ENCODE measurements around the gene GRK1. TPM values are rescaled to one million over a fixed set of nuclear protein-coding genes. Genes with fewer than 3 reads are reported as not detected.

The GRK1 gene
- total RNA-seq, 2 experiments from 2014 or later = not detected

- peaks cover 30% of the 10 kb centered on the region for H3K27me3 Mint-ChIP-seq
- CTCF ChIA-PET = no interaction called here
- POLR2A ChIA-PET = no interaction called here
- no peak for TF ChIP-seq CTCF (IDR thresholded peaks at IDR 0.05)
- Histone ChIP-seq H3K27ac (ENCODE audit: low read depth in 1 of 2, low read length in 2 of 2) (no peak overlapping the region), H3K9me3 (ENCODE audit: control insufficient read depth in 1 of 2, insufficient read depth in 1 of 2, low read length in 2 of 2) (no peaks in the 10 kb centered on the region), H3K27me3 (ENCODE audit: control insufficient read depth in 1 of 2, insufficient read depth in 2 of 2, low read length in 2 of 2) (peaks cover 6 to 13% of the 10 kb centered on the region in 2 experiments), H3K36me3 (ENCODE audit: insufficient read depth, low read length) (no peaks in the 10 kb centered on the region), H3K4me3 (ENCODE audit: low read length) (no peak overlapping the region), H3K4me1 (ENCODE audit: insufficient read depth, low read length) (no peaks in the 10 kb centered on the region)
- no peaks in the 10 kb centered on the region for H3K4me1 Mint-ChIP-seq (ENCODE audit: low read depth)
- intact Hi-C loops (cut with DNase I, micrococcal nuclease) = no loop called here
- H3K27ac Mint-ChIP-seq = no peak overlapping the region
- no peaks in the 10 kb centered on the region for H3K36me3 Mint-ChIP-seq (ENCODE audit: low read depth)
- no peak overlapping the region for H3K4me3 Mint-ChIP-seq
- DNase-seq (no peak), ATAC-seq (ENCODE audit: poor library complexity) (no peak)
- peaks cover 2% of the 10 kb centered on the region for H3K9me3 Mint-ChIP-seq
Observed at GRCh38 chr13:113767366-113767765, 100.3 kb downstream of the GRK1 start.

GRCh38 chr13:113768018-113768905 is 101.2 kb downstream of the GRK1 start:
- intact Hi-C loops (cut with DNase I, micrococcal nuclease) = no loop called here
- Histone ChIP-seq H3K27ac (ENCODE audit: low read depth in 1 of 2, low read length in 2 of 2) (no peak overlapping the region), H3K27me3 (ENCODE audit: control insufficient read depth in 1 of 2, insufficient read depth in 2 of 2, low read length in 2 of 2) (peaks cover 0 to 8% of the 10 kb centered on the region in 2 experiments), H3K36me3 (ENCODE audit: insufficient read depth, low read length) (no peaks in the 10 kb centered on the region), H3K9me3 (ENCODE audit: control insufficient read depth in 1 of 2, insufficient read depth in 1 of 2, low read length in 2 of 2) (no peaks in the 10 kb centered on the region), H3K4me1 (ENCODE audit: insufficient read depth, low read length) (no peaks in the 10 kb centered on the region), H3K4me3 (ENCODE audit: low read length) (no peak overlapping the region)
- no peaks in the 10 kb centered on the region for H3K4me1 Mint-ChIP-seq (ENCODE audit: low read depth)
- no peaks in the 10 kb centered on the region for H3K36me3 Mint-ChIP-seq (ENCODE audit: low read depth)
- DNase-seq = no peak
- H3K27ac Mint-ChIP-seq = no peak overlapping the region
- ChIA-PET CTCF (no interaction called here), POLR2A (no interaction called here)
- peaks cover 24% of the 10 kb centered on the region for H3K27me3 Mint-ChIP-seq
- peaks cover 2% of the 10 kb centered on the region for H3K9me3 Mint-ChIP-seq
- no peak overlapping the region for H3K4me3 Mint-ChIP-seq
- TF ChIP-seq CTCF (IDR thresholded peaks at IDR 0.05) = no peak
- ATAC-seq (ENCODE audit: poor library complexity) = no peak

- ChIA-PET POLR2A (no interaction called here), CTCF (no interaction called here)
- Histone ChIP-seq H3K4me1 (ENCODE audit: insufficient read depth, low read length) (no peaks in the 10 kb centered on the region), H3K27ac (ENCODE audit: low read depth in 1 of 2, low read length in 2 of 2) (no peak overlapping the region), H3K9me3 (ENCODE audit: control insufficient read depth in 1 of 2, insufficient read depth in 1 of 2, low read length in 2 of 2) (no peaks in the 10 kb centered on the region), H3K27me3 (ENCODE audit: control insufficient read depth in 1 of 2, insufficient read depth in 2 of 2, low read length in 2 of 2) (peaks cover 0 to 7% of the 10 kb centered on the region in 2 experiments), H3K4me3 (ENCODE audit: low read length) (no peak overlapping the region), H3K36me3 (ENCODE audit: insufficient read depth, low read length) (no peaks in the 10 kb centered on the region)
- no peaks in the 10 kb centered on the region for H3K4me1 Mint-ChIP-seq (ENCODE audit: low read depth)
- intact Hi-C loops (cut with DNase I, micrococcal nuclease) = no loop called here
- H3K27ac Mint-ChIP-seq = no peak overlapping the region
- H3K9me3 Mint-ChIP-seq = peaks cover 2% of the 10 kb centered on the region
- DNase-seq = no peak
- no peak overlapping the region for H3K4me3 Mint-ChIP-seq
- H3K27me3 Mint-ChIP-seq = peaks cover 18% of the 10 kb centered on the region
- no peaks in the 10 kb centered on the region for H3K36me3 Mint-ChIP-seq (ENCODE audit: low read depth)
- no peak for ATAC-seq (ENCODE audit: poor library complexity)
- no peak for TF ChIP-seq CTCF (IDR thresholded peaks at IDR 0.05)
Observed at GRCh38 chr13:113769106-113769505, 102.1 kb downstream of the GRK1 start.
